AML-193 (cell line): ENCODE measurements around the gene GRB10.

ENCODE experiments used
- DNase-seq, 2 experiments: peaks; one replicate each; lab custom pipeline; 2025; lab: John Stamatoyannopoulos, UW

Gene GRB10

DNA sequence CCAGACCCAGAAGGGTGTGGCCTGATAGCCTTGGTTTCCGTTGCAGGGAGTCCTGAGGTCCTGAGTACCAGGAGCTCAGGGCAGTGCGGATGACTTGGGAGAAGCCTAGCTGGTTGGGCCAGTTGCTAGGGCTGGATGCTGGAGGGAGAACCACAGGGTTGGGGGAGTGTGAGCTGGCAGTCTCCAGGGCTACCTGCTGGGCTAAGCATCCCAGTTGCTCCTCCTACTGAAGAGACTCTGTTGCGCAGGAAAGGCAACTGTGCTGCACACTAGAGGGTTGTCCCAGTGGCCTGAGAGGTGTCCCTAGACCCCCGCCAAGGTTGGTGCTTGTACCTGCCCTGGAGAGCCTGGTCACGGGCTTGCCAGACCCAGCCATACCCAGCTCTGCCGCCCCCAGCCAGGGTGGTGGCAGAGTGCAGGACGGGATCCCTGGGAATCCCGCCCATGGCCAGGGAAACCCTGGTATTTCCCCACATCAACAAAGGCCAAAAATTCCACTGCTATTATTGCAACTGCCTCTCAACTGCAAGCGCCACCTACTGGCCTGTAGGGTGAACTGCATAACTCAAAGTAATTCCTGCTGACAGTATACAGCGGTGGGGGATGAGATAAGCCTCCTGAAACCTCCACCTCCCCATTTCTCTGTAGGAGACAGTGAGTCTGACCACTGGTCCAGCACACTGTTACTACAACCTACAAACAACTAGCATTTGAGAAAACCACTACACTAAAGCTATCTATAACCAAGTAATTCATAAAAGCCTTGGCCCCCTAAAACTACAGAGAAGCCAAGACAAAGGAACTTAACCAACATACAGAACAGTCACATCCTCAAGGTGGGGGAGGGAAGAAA is 149.9 kb downstream of the GRB10 start:
- DNase-seq: peak; percentile 49 to 65

DNA sequence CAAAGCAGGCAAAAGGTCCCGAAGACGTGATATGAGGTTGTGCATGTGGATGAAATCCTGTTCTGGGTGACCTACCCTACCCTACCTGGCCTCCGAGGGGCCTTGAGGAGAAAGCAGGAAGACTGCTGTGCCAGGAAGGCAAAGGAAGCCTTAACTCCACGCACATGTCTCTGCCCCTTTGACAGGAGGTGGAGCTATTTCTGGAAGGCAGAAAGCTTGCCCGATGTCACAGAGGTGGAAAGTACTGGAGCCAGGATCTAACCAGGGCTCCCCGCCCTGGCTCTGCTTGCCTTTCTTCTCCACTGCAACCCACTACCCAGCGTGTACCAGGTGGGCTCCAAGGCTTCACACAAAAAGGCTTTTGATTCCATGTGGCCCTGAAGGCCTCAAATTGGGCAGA is 151.1 kb downstream of the GRB10 start:
- DNase-seq: no peak

DNA sequence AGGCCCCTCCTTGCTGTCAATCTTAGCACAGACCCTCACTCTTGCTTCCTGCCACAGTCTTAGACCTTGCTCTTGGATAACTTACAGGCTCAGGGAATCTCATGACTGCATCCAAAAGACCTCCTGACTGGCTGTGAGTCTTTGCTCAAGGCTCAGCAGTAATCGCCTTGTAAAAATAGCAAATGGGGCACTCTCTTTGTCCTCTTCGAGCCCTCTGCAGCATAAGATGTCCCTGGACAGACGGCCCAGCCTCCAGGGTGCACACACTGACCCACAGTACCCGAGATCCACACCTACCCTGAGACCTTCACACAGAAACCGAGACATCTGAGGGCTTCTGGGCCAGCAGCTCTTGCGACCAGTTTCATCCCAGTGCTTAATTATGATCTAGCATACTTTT is 151.6 kb downstream of the GRB10 start:
- no peak for DNase-seq

DNA sequence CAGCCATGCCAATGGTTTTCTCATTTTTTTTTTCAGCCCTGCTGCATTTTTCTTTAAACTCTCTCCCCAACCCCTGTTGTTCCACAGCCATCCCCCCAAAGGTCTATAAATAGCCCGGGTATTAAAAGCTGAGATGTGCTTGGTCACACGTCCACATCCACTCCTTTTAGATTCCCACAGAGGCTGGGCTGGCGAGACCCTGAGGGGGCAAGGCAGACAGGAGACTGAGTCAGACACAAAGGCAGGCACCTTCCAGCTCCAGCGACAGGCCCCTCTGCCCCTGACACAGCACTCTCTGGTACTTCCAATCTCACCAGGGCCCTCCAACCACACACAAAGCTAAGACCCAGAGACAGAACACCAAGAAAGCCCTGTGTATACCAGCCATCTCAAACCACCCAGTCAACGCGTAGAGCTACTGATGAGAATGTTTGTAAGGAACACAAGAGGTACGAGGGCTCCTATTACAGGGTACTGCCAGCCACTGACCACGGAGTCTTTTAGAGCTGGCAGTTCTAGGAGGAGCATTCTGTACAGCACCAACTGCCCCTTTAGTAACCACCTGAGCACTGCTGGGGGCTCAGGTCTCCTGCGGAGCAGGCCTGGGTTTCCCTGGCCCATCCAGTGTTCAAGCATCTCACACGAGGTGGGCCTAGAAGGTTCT is 153.3 kb downstream of the GRB10 start:
- DNase-seq: no peak

DNA sequence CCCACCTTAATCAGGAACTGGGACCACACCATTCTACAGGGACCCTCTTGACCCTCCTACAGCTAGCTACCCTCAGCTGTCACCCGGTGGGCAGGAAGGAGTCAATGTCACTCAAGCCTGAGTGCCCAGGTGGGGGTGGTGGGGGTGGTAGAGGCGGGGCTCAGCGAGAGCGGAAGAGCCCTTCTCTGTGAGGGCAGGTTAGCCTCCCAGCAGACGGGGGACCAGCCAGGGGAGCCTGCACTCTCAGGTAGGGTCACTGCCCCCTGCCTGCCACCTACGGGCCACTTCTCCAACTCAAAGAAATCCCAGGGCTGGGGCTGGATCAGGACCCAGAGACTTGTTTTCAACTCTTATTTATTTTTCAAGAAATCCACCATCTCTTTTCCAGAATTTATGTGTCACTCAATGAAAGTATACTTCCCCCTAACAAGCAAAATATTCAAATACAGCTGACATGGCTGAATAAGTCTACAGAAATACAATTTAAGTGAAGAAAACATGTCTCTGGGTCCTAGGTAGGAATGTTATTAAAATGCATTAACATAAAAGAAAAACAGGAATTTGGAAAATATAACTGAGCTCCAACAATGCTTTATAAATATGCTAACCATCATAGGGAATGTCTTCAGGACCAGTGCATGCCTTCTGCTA is 154.1 kb downstream of the GRB10 start:
- DNase-seq: no peak

DNA sequence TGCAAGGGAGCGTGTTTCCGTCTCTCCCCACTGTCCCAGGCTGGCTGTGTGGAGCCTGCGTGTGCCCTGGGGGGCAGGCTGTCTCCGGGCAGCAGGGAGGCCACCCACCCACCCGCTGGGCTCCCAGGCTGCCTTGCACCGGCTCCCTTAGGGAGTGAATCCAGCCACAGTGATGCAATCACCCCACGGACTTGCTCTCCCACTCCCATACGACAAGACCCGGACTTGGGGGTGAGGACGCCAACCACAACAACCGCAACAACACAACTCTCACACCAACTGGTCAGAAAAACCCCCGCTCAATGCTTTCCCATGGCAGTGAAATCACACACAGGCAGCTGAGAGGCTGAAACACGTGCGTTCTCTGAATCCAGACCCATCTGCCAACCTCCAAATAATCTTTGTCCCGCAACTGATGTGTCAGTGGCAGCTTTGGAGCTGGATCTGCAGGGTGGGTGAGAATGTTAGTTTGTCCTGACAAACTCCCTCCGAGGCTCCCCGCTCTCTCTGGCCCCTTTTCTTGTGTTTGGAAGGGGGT is 154.8 kb downstream of the GRB10 start:
- no peak for DNase-seq

DNA sequence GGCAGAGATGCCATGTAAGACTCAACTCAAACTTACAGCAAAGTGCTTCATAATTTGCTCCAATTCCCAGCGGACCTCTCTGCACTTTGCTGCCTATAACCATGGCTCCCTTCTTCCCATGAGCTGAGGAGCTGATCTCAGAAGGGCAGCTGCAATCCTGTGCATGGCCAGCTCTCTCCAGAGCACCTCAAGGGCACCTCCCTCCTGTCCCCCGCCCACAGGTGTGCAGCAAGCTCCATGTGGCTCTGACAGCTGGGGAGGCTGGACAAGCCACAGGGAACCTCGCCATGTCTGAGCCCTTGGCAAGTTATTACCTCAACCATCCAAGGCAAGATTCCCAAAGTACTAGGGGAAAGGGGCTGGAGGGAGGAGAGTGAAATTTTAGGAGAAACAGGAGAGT is 156.4 kb downstream of the GRB10 start:
- DNase-seq: no peak

DNA sequence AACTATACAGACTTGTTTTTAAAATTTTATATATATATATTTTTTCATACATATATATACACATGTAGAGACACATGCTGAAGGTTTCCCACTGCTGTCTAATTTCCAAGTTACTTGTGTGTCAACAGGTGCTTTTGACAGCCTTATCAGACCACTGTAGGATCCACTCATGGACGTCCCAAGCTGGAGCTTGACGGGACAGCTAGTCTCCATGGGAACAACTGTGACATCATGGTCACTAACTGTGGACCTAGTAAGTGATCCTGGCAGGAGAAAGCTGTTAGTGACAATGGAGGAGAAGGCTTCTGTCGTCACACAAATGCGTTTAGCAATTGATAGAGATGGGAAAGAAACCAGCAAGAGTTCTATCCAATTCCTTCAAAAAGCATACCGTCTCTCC is 157.3 kb downstream of the GRB10 start:
- no peak for DNase-seq

DNA sequence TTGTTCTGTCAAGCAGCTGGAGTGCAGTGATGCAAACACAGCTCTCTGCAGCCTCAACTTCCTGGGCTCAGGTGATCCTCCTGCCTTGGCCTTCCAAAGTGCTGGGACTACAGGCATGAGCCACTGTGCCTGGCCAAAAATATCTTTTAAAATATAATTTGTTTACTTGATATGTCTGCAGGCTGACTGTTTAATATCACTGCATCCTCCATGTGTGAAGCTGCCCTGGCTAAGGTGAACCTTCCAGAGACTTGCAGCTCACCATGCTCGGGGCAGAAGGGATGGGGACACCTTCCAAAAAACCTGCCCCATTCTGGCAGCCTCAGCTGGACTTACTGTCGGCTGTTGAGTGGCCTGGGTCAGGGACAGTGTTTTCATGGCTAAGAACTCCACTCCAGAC is 159.9 kb downstream of the GRB10 start:
- no peak for DNase-seq

DNA sequence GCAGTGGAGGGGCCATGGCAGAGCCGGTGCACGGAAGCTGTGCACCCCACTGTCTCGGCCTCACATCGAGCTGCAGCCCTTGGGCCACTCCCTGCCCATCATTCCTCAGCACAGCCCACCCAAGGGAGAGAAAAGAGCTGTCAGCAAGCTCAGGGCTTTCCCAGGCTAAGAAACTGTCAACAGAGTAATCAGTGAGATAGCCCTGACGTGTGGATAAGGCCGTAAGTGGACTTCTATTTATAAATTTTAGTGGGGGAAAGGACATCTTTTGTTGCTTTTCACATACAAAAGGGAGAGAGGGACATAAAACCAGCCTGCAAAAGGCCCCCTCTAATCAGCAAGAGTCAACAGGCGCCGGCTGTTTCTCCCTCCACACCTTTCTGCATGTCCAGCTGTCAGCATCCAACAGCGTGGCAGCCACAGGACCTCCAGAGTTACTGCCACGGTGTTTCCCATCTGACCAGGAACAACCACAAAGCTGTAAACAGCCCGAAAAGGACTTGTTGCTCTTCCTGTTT is 160.7 kb downstream of the GRB10 start:
- no peak for DNase-seq

DNA sequence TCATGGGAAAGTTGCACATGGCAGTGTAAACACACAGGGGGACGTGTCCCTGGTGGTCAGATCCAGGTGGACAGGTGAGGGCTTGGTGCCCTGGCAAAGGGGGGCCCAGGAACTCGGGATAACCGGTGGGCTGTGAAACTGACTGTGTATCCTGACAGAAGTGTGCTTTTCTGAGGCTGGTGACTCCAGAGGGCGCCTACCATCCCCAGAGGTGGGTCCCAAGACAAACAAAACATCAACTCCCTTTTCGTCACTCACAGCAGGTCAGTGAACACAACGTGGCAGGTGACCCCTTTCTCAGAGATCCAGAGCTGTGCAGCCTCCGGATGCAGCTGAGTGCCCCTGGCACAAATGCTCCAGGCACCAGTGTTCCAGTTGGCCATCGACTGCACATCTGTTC is 161.5 kb downstream of the GRB10 start:
- DNase-seq: no peak

DNA sequence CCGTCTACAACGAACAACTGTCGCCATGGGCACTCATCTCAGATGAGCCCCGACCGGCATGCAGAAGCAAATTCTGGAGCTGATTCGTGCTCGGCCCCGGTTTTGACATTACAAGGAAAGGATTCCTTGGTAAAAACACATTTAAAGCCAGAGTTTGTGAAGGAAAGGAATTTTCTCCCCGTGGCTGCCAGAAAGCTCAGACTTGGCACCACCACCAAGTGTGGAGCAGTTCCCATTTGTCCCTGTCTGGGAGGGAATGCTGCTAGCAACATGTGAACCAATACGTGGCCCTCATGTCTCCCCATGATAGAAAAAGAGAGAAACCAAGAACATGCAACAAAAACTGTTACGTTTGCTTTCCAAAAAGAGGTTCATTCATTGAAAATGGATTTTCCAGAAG is 162.3 kb downstream of the GRB10 start:
- DNase-seq: no peak

DNA sequence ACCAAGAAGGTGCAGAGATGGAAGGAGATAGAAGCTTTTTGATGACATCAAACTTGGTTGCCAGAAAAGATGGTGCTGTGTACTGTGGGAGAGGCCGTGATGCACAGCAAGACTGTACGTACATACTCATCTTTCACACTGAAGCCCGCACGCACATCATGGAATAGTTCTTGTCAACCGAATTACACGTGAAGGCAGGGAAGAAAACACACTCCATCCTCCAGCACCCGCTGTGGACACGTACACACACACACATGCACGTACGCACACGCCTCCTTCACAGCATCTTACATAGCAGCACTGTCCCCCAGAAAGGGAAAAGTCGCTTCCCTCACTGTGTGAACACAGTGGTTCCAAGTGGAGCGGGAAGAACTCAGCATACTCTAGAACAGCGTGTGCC is 163.0 kb downstream of the GRB10 start:
- no peak for DNase-seq

DNA sequence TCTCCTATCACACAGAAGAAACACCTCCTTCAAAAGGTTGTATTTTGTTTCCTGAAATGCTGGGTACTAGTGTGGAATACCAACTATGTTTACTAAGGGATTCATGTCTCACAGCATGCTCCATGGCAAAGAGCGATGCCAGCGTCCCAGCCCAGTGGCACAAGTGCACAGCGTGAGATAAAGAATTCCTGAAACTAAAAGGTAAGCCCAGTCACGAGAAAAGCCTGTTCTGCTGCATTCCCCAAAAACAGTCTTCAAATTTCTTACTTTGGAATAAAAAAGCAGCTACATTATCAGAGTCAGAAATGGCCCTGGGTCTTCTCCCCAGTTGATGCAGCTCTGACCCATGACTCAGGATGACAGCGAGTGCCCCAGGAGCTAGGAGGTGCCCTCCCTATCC is 164.4 kb downstream of the GRB10 start:
- no peak for DNase-seq

DNA sequence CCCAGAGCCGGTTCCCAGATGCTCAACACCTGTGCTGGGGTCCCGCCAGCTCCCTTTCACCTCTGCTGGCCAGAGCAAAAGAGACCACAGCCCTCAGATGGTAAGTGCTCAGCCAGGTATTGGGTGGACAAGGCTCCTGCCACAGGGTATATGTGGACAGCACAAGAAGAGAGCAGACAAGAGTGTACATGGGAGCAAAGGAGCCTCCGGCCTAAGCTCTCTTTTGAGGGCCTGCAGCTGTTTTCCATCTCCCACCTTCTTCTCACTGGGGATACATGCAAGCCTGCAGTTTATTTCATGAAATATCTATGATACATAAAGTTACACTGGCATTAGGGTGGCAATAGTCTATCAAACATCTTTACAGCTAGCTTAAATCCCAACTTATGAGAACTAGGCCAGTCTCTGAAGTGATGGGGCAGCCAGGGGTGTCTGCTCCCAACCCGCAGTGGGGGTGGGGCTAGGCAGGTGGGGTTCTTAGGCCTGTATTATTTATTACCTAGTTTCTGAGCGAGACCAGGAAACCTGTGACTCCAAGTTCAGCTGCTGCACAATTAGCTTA is 167.1 kb downstream of the GRB10 start:
- no peak for DNase-seq

DNA sequence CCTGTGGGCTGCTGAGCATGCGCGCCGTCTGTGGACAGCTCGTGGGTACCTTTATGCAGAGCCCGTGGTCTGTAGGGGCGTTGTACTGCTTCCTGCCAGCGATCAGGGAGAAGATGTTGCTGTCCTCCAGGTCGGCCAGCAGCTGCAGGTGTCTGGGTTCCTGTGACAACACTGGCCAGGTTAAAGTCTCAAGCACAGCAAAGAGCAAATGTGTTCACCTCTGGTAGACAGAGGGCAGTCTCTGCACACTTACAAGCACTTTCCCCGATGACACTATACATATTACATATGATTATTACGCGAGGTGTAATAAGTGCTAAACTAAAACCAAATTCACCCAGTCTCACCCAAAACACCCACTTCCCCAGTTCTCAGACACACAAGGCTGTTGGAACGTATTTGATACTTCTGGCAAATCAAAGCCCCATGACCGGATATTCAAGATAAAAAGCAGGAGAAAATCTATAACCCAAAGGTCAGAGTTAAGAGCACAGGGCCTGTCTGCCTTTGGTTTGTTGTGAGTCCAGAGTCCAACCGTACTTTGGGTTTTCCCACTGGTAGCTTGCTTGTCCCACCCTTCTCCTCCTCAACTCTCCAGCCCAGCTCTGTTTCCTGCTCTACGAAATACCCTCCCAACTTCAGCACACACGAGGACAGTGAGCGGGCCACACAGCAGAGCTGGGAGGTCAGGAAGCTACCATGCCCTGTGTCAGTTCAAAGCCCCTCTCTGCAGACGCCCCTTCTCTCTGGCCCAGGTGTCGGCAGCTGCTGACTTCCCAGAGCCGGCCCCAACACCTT is 167.8 kb downstream of the GRB10 start:
- DNase-seq: peak; percentile 12 to 38

DNA sequence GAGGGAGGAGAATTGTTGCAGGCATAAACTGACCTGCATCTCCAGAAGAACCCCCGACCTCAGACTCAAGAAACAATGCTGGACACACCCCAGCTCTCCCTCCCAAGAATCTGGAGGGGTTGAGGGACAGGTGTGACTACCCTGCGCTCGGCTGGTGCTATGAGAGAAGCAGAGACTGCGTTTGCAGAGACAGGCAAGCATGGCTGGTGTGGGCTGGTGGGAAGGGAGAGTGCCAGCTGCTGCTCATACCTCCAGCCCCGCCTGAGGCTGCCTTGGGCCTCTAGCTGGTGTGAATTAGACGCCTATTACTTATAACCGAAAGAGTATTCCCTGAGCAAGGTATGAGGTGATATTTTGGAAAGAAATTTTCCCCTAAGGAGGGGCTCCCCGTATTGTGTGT is 169.2 kb downstream of the GRB10 start:
- DNase-seq: no peak

DNA sequence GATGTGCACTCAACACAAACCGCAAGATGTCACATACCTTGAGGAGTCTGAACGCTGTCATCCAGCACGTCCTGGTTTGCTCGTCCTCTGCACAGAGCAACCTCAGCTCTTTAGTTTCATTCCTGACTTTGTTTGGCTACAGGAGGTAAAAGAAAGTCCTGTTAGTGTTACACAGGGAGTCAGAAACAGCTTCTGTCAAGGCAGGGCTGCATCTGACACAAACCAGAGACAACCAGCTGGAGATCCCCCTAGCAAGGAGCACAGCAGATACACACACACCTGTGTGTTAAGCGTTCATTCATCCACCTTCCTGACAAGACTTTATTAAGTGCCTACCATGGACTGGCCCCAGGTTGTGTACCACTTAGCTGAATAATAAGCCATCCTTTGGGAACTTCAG is 170.0 kb downstream of the GRB10 start:
- no peak for DNase-seq

DNA sequence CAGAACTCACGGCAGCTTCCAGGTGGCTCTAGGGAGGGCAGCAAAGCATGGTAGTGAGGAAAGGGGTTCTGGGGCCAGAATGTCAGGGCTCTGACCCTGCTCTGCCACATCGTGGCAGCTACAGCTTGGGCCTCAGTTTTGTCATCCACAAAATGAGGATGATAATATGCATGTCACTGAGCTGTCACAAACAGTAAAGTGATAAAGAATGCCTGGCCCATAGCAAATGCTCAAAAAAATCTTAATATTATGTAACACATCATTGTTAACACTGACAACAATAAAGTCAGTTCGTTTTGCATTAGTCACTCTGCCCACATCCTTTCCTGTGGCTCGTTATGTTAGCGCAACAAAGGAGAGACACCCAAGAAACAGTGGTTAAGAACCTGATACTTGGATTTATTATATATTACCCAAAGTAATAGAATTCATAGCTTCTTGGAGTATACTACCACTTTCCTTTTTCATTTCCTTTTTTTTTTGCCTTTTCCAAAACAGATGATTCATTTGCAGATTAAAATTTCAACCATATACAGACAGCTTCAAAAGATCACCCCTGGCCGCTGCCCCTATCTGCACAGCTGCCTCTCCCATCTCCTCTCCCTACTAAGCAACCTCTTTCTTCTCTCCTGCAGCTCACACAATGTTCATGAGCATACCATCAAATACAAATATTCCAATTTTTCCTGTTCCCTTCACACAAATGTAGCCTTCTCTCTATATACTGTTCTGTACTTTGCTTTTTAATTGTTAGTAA is 172.0 kb downstream of the GRB10 start:
- peak; percentile 87 to 92 for DNase-seq

DNA sequence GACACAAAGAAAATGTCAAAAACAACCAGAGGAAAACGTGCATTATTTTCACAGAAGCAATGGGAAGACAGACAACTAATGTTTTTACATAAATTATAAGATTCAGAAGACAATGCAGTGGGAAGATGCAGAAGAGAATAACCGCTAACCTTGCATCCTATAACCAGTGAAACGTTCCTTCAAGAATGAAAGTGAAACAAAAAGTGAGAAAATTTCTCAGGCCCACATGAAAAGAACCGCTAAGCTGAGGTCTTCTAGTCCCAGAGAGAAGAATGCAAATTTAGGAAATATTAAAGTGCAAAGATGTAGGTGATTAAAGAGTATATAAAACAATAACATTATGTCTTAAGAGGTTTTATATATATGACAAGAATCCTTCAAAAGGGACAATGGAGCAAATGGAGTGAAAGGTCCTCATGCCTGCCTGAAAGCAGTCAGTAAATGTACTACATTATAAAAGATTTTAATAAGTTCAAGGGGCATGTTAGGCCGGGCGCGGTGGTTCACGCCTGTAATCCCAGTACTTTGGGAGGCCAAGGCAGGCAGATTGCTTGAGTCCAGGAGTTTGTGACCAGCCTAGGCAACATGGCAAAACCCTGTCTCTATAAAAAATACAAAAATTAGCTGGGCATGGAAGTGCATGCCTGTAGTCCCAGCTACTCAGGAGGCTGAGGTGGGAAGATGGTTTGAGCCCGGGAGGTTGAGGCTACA is 174.3 kb downstream of the GRB10 start:
- no peak for DNase-seq
